Parathyroid adenoma (tissue), 2 donors: Measurements from ENCODE around the gene RYR1.
A peak's percentile ranks its signal among the peaks of the same experiment; 100 is the strongest.

Source experiments
- H2AFZ ChIP-seq: fragments of 300-600 bp; sonication (generic); one replicate; pipeline ENCODE4 v1.7.0; 2017; ENCODE audit warnings: antibody characterized with exemption, mild to moderate bottlenecking
- H3K27ac ChIP-seq: fragments of 300-600 bp; sonication (generic); one replicate; pipeline ENCODE4 v1.7.0; 2017
- H3K27me3 ChIP-seq: fragments of 300-600 bp; sonication (generic); one replicate; pipeline ENCODE4 v1.7.0; 2017; ENCODE audit warnings: low read length; ENCODE audit not compliant: control insufficient read depth, insufficient read depth
- H3K36me3 ChIP-seq: fragments of 300-600 bp; sonication (generic); one replicate; pipeline ENCODE4 v1.7.0; 2017; ENCODE audit warnings: low read length; ENCODE audit not compliant: control insufficient read depth, insufficient read depth
- H3K4me1 ChIP-seq: fragments of 300-600 bp; sonication (generic); one replicate; pipeline ENCODE4 v1.7.0; 2017; ENCODE audit warnings: control low read depth
- H3K4me2 ChIP-seq: fragments of 300-600 bp; sonication (generic); one replicate; pipeline ENCODE4 v1.7.0; 2017; ENCODE audit warnings: low read length
- H3K4me3 ChIP-seq: fragments of 300-600 bp; sonication (generic); one replicate; pipeline ENCODE4 v1.7.0; 2017; ENCODE audit warnings: low read depth, low read length
- H3K79me2 ChIP-seq: fragments of 300-600 bp; sonication (generic); one replicate; pipeline ENCODE4 v1.7.0; 2017; ENCODE audit warnings: control low read depth
- H3K9ac ChIP-seq: fragments of 300-600 bp; sonication (generic); one replicate; pipeline ENCODE4 v1.7.0; 2017; ENCODE audit warnings: mild to moderate bottlenecking
- H3K9me3 ChIP-seq: fragments of 300-600 bp; sonication (generic); one replicate; pipeline ENCODE4 v1.7.0; 2017; ENCODE audit warnings: low read length; ENCODE audit not compliant: control insufficient read depth
- CTCF ChIP-seq: fragments of 300-600 bp; sonication (generic); IDR thresholded peaks from one replicate; pipeline ENCODE4 v1.7.0; 2017; ENCODE audit warnings: antibody characterized with exemption, mild to moderate bottlenecking
- donor health status: primary hyperparathyroidism.

The RYR1 gene

GRCh38 chr19:38400361-38400760, 33.1 kb upstream of the RYR1 start:
- Histone ChIP-seq H3K36me3 (no peaks in the 10 kb centered on the region), H3K27me3 (no peaks in the 10 kb centered on the region), H3K4me1 (peaks cover 3% of the 10 kb centered on the region), H3K27ac (no peak overlapping the region), H2AFZ (no peak overlapping the region), H3K4me2 (no peak overlapping the region), H3K79me2 (no peaks in the 10 kb centered on the region), H3K4me3 (no peak overlapping the region), H3K9me3 (no peaks in the 10 kb centered on the region), H3K9ac (no peak overlapping the region)
- TF ChIP-seq CTCF, result no peak

GRCh38 chr19:38401148-38401547, 32.3 kb upstream of the RYR1 start:
- no peaks in the 10 kb centered on the region for H3K9me3 ChIP-seq

GRCh38 chr19:38402623-38402966, 30.9 kb upstream of the RYR1 start:
- peak overlapping the region; percentile 79 for H3K4me2 ChIP-seq
- peak overlapping the region; percentile 39 for H3K4me3 ChIP-seq
- H3K4me1 ChIP-seq, result peaks cover 3% of the 10 kb centered on the region
- peak overlapping the region; percentile 71 for H3K27ac ChIP-seq
- no peak for TF ChIP-seq CTCF
- no peak overlapping the region for H3K9ac ChIP-seq
- no peaks in the 10 kb centered on the region for H3K79me2 ChIP-seq
- no peaks in the 10 kb centered on the region for H3K36me3 ChIP-seq
- H3K9me3 ChIP-seq, result no peaks in the 10 kb centered on the region
- H3K27me3 ChIP-seq, result no peaks in the 10 kb centered on the region
- peak overlapping the region; percentile 98 for H2AFZ ChIP-seq

More at GRCh38 chr19:38401148-38401547, 32.3 kb upstream of the RYR1 start:
- peaks cover 3% of the 10 kb centered on the region for H3K4me1 ChIP-seq
- no peak overlapping the region for H2AFZ ChIP-seq
- no peak for TF ChIP-seq CTCF
- H3K27ac ChIP-seq, result no peak overlapping the region
- H3K36me3 ChIP-seq, result no peaks in the 10 kb centered on the region
- H3K9ac ChIP-seq, result no peak overlapping the region
- H3K4me3 ChIP-seq, result no peak overlapping the region
- H3K27me3 ChIP-seq, result no peaks in the 10 kb centered on the region
- no peaks in the 10 kb centered on the region for H3K79me2 ChIP-seq
- H3K4me2 ChIP-seq, result no peak overlapping the region

- Histone ChIP-seq H3K9ac (peak within 1 kb of the TSS; percentile 77), H3K36me3 (no peaks in the 10 kb centered on the region), H2AFZ (peak within 1 kb of the TSS; percentile 98), H3K4me1 (peaks cover 3% of the 10 kb centered on the region), H3K79me2 (no peaks in the 10 kb centered on the region), H3K4me2 (peak within 1 kb of the TSS; percentile 96), H3K27me3 (no peaks in the 10 kb centered on the region), H3K9me3 (no peaks in the 10 kb centered on the region), H3K4me3 (peak within 1 kb of the TSS; percentile 88), H3K27ac (peak within 1 kb of the TSS; percentile 71)
- TF ChIP-seq CTCF, result peak; percentile 97
These were observed 30.4 kb upstream of the RYR1 start, which contains the start of gene FAM98C for GRCh38 chr19:38402967-38403674. Gene FAM98C, plus strand, starts transcription at chr19:38403093. Its CDS starts 61 bp downstream, at chr19:38403154.

- Histone ChIP-seq H2AFZ (no peak overlapping the region), H3K4me2 (no peak overlapping the region), H3K79me2 (no peaks in the 10 kb centered on the region), H3K27me3 (no peaks in the 10 kb centered on the region), H3K9me3 (no peaks in the 10 kb centered on the region), H3K36me3 (no peaks in the 10 kb centered on the region), H3K4me3 (no peak overlapping the region), H3K9ac (no peak overlapping the region), H3K4me1 (peaks cover 3% of the 10 kb centered on the region), H3K27ac (no peak overlapping the region)
- no peak for TF ChIP-seq CTCF
These were observed 28.6 kb upstream of the RYR1 start for GRCh38 chr19:38404858-38405257.
